HepG2 (cell line): ENCODE results near the gene SURF2. TPM values are rescaled to one million over a fixed set of nuclear protein-coding genes. Genes with fewer than 3 reads are reported as not detected.

Experiments
- DPF2 ChIP-seq: sonication (generic); formaldehyde crosslinking; IDR thresholded peaks from 2 replicates; pipeline ENCODE4 v1.4.0; 2020; ENCODE audit warnings: mild to moderate bottlenecking, low read depth, missing genetic modification reagents, borderline replicate concordance
- ELF3 ChIP-seq: IDR thresholded peaks from 2 replicates; pipeline ENCODE4 v1.6.1; 2016; ENCODE audit warnings: missing genetic modification reagents, missing compliant biosample characterization
- HDAC6 ChIP-seq: fragments of 200-600 bp; sonication (generic); IDR thresholded peaks from 2 replicates; pipeline ENCODE4 v1.7.0; 2017; ENCODE audit warnings: mild to moderate bottlenecking, antibody characterized with exemption, low read length, low read depth
- HMG20A ChIP-seq: IDR thresholded peaks from 2 replicates; pipeline ENCODE4 v1.6.1; 2016; ENCODE audit warnings: borderline replicate concordance
- IRF2 ChIP-seq: IDR thresholded peaks from 2 replicates; pipeline ENCODE4 v1.6.1; 2018; ENCODE audit warnings: missing genetic modification reagents, missing compliant biosample characterization
- JUNB ChIP-seq: sonication (generic); formaldehyde crosslinking; IDR thresholded peaks from 2 replicates; pipeline ENCODE4 v1.8.0; 2022; ENCODE audit warnings: missing genetic modification reagents, mild to moderate bottlenecking, borderline replicate concordance
- MED1 ChIP-seq: sonication (generic); formaldehyde crosslinking; IDR thresholded peaks from 2 replicates; pipeline ENCODE4 v1.4.0; 2020; ENCODE audit warnings: missing genetic modification reagents
- MED13 ChIP-seq: sonication (generic); formaldehyde crosslinking; IDR thresholded peaks from 2 replicates; pipeline ENCODE4 v1.5.0; 2020; ENCODE audit warnings: missing genetic modification reagents
- MIER3 ChIP-seq: IDR thresholded peaks from 2 replicates; pipeline ENCODE4 v1.6.1; 2016; ENCODE audit warnings: missing compliant biosample characterization, borderline replicate concordance
- NPAS2 ChIP-seq: sonication (generic); formaldehyde crosslinking; IDR thresholded peaks from 2 replicates; pipeline ENCODE4 v1.8.0; 2022; ENCODE audit warnings: mild to moderate bottlenecking, missing genetic modification reagents, borderline replicate concordance
- ONECUT2 ChIP-seq: sonication (generic); formaldehyde crosslinking; IDR thresholded peaks from 2 replicates; pipeline ENCODE4 v1.4.0; 2020; ENCODE audit warnings: missing genetic modification reagents
- PCBP1 ChIP-seq: fragments of 200-400 bp; formaldehyde crosslinking; IDR thresholded peaks from 2 replicates; pipeline ENCODE4 v1.6.1; 2017; ENCODE audit warnings: mild to moderate bottlenecking, low read depth, low read length, borderline replicate concordance
- PRPF4 ChIP-seq: fragments of 200-400 bp; formaldehyde crosslinking; IDR thresholded peaks from 2 replicates; pipeline ENCODE4 v1.6.1; 2016; ENCODE audit warnings: low read length, low read depth; ENCODE audit not compliant: poor library complexity, severe bottlenecking
- RBM22 ChIP-seq: fragments of 200-400 bp; formaldehyde crosslinking; optimal IDR thresholded peaks from 2 replicates; pipeline ENCODE3; 2017; ENCODE audit warnings: mild to moderate bottlenecking, low read length, moderate library complexity
- TARDBP ChIP-seq: sonication (generic); formaldehyde crosslinking; IDR thresholded peaks from 2 replicates; pipeline ENCODE4 v1.8.0; 2022; ENCODE audit warnings: mild to moderate bottlenecking, missing genetic modification reagents
- TEAD3 ChIP-seq: optimal IDR thresholded peaks from 2 replicates; pipeline ENCODE3; 2016; ENCODE audit warnings: borderline replicate concordance
- ZFP90 ChIP-seq: sonication (generic); formaldehyde crosslinking; IDR thresholded peaks from 2 replicates; pipeline ENCODE4 v1.8.0; 2022; ENCODE audit warnings: missing genetic modification reagents, mild to moderate bottlenecking, inconsistent platforms, borderline replicate concordance
- ZKSCAN1 ChIP-seq: fragments of 150-350 bp; IDR thresholded peaks from 2 replicates; pipeline ENCODE4 v1.6.1; 2014; ENCODE audit warnings: low read length
- ZNF263 ChIP-seq: sonication (generic); formaldehyde crosslinking; IDR thresholded peaks from 2 replicates; pipeline ENCODE4 v1.4.0; 2020; ENCODE audit warnings: missing genetic modification reagents
- ZNF383 ChIP-seq: sonication (generic); formaldehyde crosslinking; IDR thresholded peaks from 2 replicates; pipeline ENCODE4 v1.4.0; 2020; ENCODE audit warnings: missing genetic modification reagents, mild to moderate bottlenecking, borderline replicate concordance
- ZNF468 ChIP-seq: sonication (generic); formaldehyde crosslinking; IDR thresholded peaks from 2 replicates; pipeline ENCODE4 v1.8.0; 2022; ENCODE audit warnings: mild to moderate bottlenecking, moderate library complexity, missing genetic modification reagents
- ZNF577 ChIP-seq: sonication (generic); formaldehyde crosslinking; IDR thresholded peaks from 2 replicates; pipeline ENCODE4 v1.4.0; 2020; ENCODE audit warnings: mild to moderate bottlenecking, low read depth, missing genetic modification reagents, borderline replicate concordance
- ZNF614 ChIP-seq: IDR thresholded peaks from 2 replicates; pipeline ENCODE4 v1.6.1; 2018; ENCODE audit warnings: missing biosample characterization, missing genetic modification reagents, inconsistent platforms, borderline replicate concordance
- ZNF660 ChIP-seq: sonication (generic); formaldehyde crosslinking; IDR thresholded peaks from 2 replicates; pipeline ENCODE4 v1.5.1; 2020; ENCODE audit warnings: mild to moderate bottlenecking, low read depth, missing genetic modification reagents, borderline replicate concordance
- ZNF773 ChIP-seq: sonication (generic); formaldehyde crosslinking; IDR thresholded peaks from 2 replicates; pipeline ENCODE4 v1.4.0; 2020; ENCODE audit warnings: missing genetic modification reagents, borderline replicate concordance
- ZNF781 ChIP-seq: sonication (generic); formaldehyde crosslinking; IDR thresholded peaks from 2 replicates; pipeline ENCODE4 v1.5.1; 2020; ENCODE audit warnings: borderline replicate concordance, mild to moderate bottlenecking, missing genetic modification reagents; ENCODE audit errors: not compliant biosample characterization
- polyA plus RNA-seq, 8 experiments: library from polyadenylated mRNA; depleted of rRNA in 3 of 8; stranded (reverse) in 7 of 8; unstranded in 1 of 8; fragments of >200 nt; fragmentation: Illumina TruSeq in 4 of 8; extraction: Trizol in 4 of 8; gene quantifications; 2 replicates each; pipeline versions ENCODE4 v1.2.1 to v1.2.3, GENCODE V29; 2011 to 2016; ENCODE audit warnings: low read depth in 4 of 8, missing spikeins in 1 of 8, mixed read lengths in 1 of 8; ENCODE audit not compliant: insufficient read depth in 1 of 8
- total RNA-seq, 5 experiments: library from RNA; depleted of rRNA; stranded (reverse); fragments of >200 nt; fragmentation: Illumina TruSeq; extraction: Trizol; gene quantifications; 2 replicates each; pipeline ENCODE4 v1.2.3, GENCODE V29; 2016; ENCODE audit warnings: low read depth in 1 of 5
- TF ChIP-seq, protein P1 (sequence below): sonication (generic); formaldehyde crosslinking; IDR thresholded peaks from 2 replicates; pipeline ENCODE4 v1.4.0; 2020; ENCODE audit warnings: missing genetic modification reagents
- TF ChIP-seq, protein P2 (sequence below): sonication (generic); formaldehyde crosslinking; IDR thresholded peaks from 2 replicates; pipeline ENCODE4 v1.5.0; 2020; ENCODE audit warnings: missing genetic modification reagents, mild to moderate bottlenecking, borderline replicate concordance

Gene SURF2
- total and polyA plus RNA-seq, 2 of the 13 experiments (the other 11 are each of a cell fraction or from before 2014, with no cell fraction given), result 6.3 to 13.6 TPM

DNA sequence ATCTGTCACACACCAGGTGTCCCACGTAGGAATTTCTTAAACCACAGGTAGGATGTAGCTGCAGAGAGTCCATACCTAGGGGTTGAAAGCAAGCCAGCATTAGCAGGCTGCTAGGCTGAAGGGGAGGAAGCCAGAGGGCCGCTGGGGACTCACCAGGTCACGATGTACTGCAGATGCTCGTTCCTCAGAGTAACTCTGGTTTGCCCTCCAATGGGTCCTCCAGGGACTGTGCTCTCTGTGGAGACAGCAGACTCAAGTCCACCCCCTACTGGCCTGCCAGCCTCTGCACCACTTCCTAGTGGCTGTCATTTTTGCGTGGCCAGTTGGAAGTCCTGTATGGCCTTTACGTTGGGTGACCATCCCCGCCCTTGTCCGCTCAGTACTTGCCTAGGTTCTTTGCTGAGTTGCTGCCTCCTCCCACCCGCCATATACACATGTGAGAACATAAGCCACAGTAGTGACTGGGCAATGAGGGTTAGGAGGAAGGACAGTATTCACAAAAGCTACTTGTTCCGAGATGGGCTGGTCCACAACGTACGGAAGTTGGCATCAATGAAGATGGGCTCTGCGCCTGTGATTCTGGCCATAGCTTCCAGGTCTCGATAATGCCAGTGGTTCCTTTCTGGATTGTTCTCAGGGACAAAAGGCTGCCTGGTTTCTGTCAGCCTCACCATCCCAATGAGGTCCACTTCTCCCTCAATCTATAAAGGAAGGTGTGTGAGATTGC lies 4.3 kb upstream of the SURF2 start (continued):
- TF ChIP-seq RBM22 (peak; percentile 86), ZNF773 (CRISPR knock-in tag) (no peak), JUNB (no peak), ZNF614 (peak; percentile 22; the same call in 1 of the 2 replicates), PCBP1 (no peak), PRPF4 (peak; percentile 11), NPAS2 (no peak), ZNF660 (CRISPR knock-in tag) (no peak), HDAC6 (no peak), IRF2 (CRISPR knock-in tag) (0 out of 2 replicates have a peak, but pooled peaks have one; percentile 58), ZNF577 (no peak), ZNF468 (CRISPR knock-in tag) (peak; percentile 57; the same call in 1 of the 2 replicates), ZNF781 (CRISPR knock-in tag) (no peak), MED13 (CRISPR knock-in tag) (0 out of 2 replicates have a peak, but pooled peaks have one; percentile 17), TARDBP (CRISPR knock-in tag) (peak; percentile 38; the same call in 1 of the 2 replicates), MIER3 (no peak; the same call in 1 of the 2 replicates), DPF2 (CRISPR knock-in tag) (no peak), ELF3 (CRISPR knock-in tag) (0 out of 2 replicates have a peak, but pooled peaks have one; percentile 36), ONECUT2 (no peak), TEAD3 (CRISPR knock-in tag) (peak; percentile 39), ZKSCAN1 (no peak), HMG20A (CRISPR knock-in tag) (no peak), ZFP90 (CRISPR knock-in tag) (0 out of 2 replicates have a peak, but pooled peaks have one; percentile 38), MED1 (peak; percentile 15; the same call in 1 of the 2 replicates), ZNF263 (CRISPR knock-in tag) (peak; percentile 96), ZNF383 (CRISPR knock-in tag) (peak; percentile 58; the same call in 1 of the 2 replicates)
- TF ChIP-seq, protein P1, sequence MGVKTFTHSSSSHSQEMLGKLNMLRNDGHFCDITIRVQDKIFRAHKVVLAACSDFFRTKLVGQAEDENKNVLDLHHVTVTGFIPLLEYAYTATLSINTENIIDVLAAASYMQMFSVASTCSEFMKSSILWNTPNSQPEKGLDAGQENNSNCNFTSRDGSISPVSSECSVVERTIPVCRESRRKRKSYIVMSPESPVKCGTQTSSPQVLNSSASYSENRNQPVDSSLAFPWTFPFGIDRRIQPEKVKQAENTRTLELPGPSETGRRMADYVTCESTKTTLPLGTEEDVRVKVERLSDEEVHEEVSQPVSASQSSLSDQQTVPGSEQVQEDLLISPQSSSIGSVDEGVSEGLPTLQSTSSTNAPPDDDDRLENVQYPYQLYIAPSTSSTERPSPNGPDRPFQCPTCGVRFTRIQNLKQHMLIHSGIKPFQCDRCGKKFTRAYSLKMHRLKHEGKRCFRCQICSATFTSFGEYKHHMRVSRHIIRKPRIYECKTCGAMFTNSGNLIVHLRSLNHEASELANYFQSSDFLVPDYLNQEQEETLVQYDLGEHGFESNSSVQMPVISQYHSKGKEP, result no peak
- TF ChIP-seq, protein P2, sequence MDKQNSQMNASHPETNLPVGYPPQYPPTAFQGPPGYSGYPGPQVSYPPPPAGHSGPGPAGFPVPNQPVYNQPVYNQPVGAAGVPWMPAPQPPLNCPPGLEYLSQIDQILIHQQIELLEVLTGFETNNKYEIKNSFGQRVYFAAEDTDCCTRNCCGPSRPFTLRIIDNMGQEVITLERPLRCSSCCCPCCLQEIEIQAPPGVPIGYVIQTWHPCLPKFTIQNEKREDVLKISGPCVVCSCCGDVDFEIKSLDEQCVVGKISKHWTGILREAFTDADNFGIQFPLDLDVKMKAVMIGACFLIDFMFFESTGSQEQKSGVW (CRISPR knock-in tag), result no peak
